DOHH2 (cell line): ENCODE results near the gene UBXN11.

Experiments
- H3F3A ChIP-seq: fragments of 200-600 bp; sonication (generic), shearing (Covaris generic); 2 replicates; pipeline ENCODE4 v1.6.0; 2016; ENCODE audit warnings: antibody characterized with exemption, mild to moderate bottlenecking; ENCODE audit not compliant: control insufficient read depth, insufficient read depth
- H3K27ac ChIP-seq: fragments of 200-600 bp; sonication (generic); 2 replicates; pipeline ENCODE4 v1.5.1; 2014; ENCODE audit warnings: low read depth, mild to moderate bottlenecking, low read length, moderate library complexity
- H3K27me3 ChIP-seq: fragments of 200-600 bp; sonication (generic); 2 replicates; pipeline ENCODE4 v1.6.1; 2014; ENCODE audit warnings: mild to moderate bottlenecking, low read length, mixed read lengths; ENCODE audit not compliant: control insufficient read depth
- H3K36me3 ChIP-seq: fragments of 200-600 bp; sonication (generic); 2 replicates; pipeline ENCODE4 v1.6.1; 2014; ENCODE audit warnings: mild to moderate bottlenecking, low read length, moderate library complexity, mixed read lengths; ENCODE audit not compliant: control insufficient read depth
- H3K4me1 ChIP-seq: fragments of 200-600 bp; sonication (generic); 2 replicates; pipeline ENCODE4 v1.6.1; 2014; ENCODE audit warnings: mild to moderate bottlenecking, low read length, mixed read lengths; ENCODE audit not compliant: control insufficient read depth
- H3K4me2 ChIP-seq: fragments of 200-600 bp; sonication (generic); 2 replicates; pipeline ENCODE4 v1.6.0; 2014; ENCODE audit warnings: mild to moderate bottlenecking, low read length, moderate library complexity
- H3K4me3 ChIP-seq: fragments of 200-600 bp; sonication (generic); 2 replicates; pipeline ENCODE4 v1.5.1; 2014; ENCODE audit warnings: mild to moderate bottlenecking, low read length, mixed read lengths
- H3K79me2 ChIP-seq: fragments of 200-600 bp; sonication (generic); 2 replicates; pipeline ENCODE4 v1.6.1; 2014; ENCODE audit warnings: mild to moderate bottlenecking, low read length, mixed read lengths; ENCODE audit not compliant: control insufficient read depth
- H3K9me2 ChIP-seq: fragments of 200-600 bp; sonication (generic); replicated peaks from 2 replicates; pipeline ENCODE4 v1.6.1; 2014; ENCODE audit warnings: mild to moderate bottlenecking, low read length, mixed read lengths; ENCODE audit not compliant: control insufficient read depth
- H3K9me3 ChIP-seq: fragments of 200-600 bp; sonication (generic); 2 replicates; pipeline ENCODE4 v1.6.1; 2014; ENCODE audit warnings: antibody characterized with exemption, low read length, mixed read lengths; ENCODE audit not compliant: control insufficient read depth, insufficient read depth
- H4K20me1 ChIP-seq: fragments of 200-600 bp; sonication (generic); 2 replicates; pipeline ENCODE4 v1.6.0; 2014; ENCODE audit warnings: low read depth, mild to moderate bottlenecking, antibody characterized with exemption, low read length, moderate library complexity; ENCODE audit not compliant: control insufficient read depth, insufficient read depth
- EZH2phosphoT487 ChIP-seq: fragments of 200-600 bp; sonication (generic); IDR thresholded peaks from 2 replicates; pipeline ENCODE4 v1.6.1; 2017; ENCODE audit warnings: borderline replicate concordance, mild to moderate bottlenecking, antibody characterized with exemption, low read length, moderate library complexity, mixed read lengths
- TF ChIP-seq, protein P1 (sequence below): fragments of 200-600 bp; sonication (generic); IDR thresholded peaks from one replicate; pipeline ENCODE4 v1.5.1; 2014; ENCODE audit warnings: antibody characterized with exemption, mild to moderate bottlenecking, low read depth, low read length; ENCODE audit not compliant: poor library complexity, severe bottlenecking

UBXN11 gene

DNA sequence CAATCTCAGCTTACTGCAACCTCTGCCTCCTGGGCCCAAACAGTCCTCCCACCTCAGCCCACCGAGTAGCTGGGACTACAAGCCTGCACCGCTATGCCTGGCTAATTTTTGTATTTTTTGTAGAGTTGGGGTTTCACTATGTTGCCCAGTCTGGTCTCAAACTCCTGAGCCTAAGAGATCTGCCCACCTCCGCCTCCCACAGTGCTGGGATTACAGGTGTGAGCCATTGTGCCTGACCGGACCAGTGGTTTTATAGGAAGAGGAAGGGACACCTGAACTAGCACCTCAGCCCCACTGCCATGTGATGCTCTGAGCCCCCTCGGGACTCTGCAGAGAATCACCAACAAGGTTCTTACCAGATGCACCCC, 43.4 kb upstream of the UBXN11 start:
- Histone ChIP-seq H3K27ac (no peak overlapping the region), H3F3A (no peaks in the 10 kb centered on the region), H3K4me1 (no peaks in the 10 kb centered on the region), H3K36me3 (no peaks in the 10 kb centered on the region), H3K79me2 (no peaks in the 10 kb centered on the region), H3K27me3 (no peaks in the 10 kb centered on the region), H3K4me3 (no peak overlapping the region), H3K9me2 (no peaks in the 10 kb centered on the region), H3K9me3 (no peaks in the 10 kb centered on the region), H3K4me2 (no peak overlapping the region), H4K20me1 (no peaks in the 10 kb centered on the region)
- TF ChIP-seq, protein P1, sequence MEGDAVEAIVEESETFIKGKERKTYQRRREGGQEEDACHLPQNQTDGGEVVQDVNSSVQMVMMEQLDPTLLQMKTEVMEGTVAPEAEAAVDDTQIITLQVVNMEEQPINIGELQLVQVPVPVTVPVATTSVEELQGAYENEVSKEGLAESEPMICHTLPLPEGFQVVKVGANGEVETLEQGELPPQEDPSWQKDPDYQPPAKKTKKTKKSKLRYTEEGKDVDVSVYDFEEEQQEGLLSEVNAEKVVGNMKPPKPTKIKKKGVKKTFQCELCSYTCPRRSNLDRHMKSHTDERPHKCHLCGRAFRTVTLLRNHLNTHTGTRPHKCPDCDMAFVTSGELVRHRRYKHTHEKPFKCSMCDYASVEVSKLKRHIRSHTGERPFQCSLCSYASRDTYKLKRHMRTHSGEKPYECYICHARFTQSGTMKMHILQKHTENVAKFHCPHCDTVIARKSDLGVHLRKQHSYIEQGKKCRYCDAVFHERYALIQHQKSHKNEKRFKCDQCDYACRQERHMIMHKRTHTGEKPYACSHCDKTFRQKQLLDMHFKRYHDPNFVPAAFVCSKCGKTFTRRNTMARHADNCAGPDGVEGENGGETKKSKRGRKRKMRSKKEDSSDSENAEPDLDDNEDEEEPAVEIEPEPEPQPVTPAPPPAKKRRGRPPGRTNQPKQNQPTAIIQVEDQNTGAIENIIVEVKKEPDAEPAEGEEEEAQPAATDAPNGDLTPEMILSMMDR = no peak
- TF ChIP-seq EZH2phosphoT487 = no peak

DNA sequence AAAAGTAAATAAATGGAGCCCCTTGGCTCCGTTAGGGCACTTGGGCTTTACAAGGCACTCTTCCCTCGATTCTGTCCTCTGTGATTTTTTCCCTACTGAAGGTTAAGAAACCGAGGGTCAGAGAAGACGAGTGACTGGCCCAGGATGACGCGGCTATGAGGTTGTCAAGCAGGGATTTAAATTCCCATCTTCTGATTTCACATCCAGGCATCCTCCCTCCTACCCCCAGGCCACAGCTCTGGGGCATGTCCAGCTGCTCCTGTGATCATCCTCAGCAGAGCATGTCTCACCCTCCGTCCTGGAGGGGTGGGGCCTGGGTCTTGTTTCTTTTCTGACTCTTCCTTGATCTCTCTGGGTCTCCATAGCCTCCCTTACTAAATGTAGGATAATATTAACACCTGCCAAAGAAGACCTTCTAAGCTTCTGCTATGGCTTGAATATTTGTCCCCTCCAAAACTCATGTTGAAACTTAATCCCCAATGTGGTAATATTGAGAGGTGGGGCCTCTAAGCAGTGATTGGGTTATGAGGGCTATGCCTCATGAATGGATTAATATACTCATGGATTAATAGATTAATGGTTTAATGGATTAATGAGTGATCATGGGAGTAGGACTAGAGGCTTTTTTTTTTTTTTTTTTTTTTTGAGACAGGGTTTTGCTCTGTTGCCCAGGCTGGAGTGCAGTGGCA, 42.9 kb upstream of the UBXN11 start:
- Histone ChIP-seq H3F3A (no peaks in the 10 kb centered on the region), H3K36me3 (no peaks in the 10 kb centered on the region), H3K9me3 (no peaks in the 10 kb centered on the region), H3K79me2 (no peaks in the 10 kb centered on the region), H4K20me1 (no peaks in the 10 kb centered on the region), H3K27me3 (no peaks in the 10 kb centered on the region), H3K4me1 (no peaks in the 10 kb centered on the region), H3K4me3 (no peak overlapping the region), H3K9me2 (no peaks in the 10 kb centered on the region), H3K27ac (no peak overlapping the region), H3K4me2 (no peak overlapping the region)
- no peak for TF ChIP-seq EZH2phosphoT487
- TF ChIP-seq, protein P1 = no peak

DNA sequence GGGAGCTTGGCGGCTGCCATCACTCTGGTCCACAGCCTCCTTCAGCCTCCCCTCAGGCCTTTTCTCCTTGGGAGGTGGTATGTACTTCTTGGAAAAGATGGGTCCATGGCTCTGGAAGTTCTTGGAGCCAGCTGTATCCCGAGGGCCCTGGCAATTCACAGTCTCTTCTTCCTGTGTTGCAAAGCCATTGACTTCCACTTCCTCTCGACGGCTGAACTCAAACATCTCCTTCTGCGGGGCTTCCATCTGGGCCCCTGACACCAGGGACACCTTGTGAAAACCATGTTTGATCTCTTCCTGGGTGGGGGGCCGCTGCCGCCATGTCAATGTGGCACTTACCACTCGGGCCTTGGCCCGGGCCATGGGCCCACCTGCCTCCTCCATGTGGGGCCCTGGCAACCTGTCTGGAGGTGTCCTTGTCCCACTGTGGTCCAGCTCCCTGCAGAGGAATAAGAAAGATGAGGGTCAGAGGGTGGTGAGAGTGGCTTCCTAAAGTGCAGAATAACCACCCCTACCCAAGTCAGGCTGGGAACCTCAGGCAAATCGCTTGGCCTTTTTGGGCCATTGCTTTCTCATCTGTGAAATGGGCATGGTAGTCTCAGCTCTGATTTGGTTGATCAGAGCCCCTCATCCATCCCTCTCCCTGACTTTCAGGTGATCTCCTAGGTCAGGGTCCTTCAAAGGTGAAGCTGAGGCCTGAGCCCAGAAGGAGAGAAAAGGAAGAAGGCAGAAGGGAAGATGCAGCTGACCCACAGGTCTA, 40.0 kb upstream of the UBXN11 start:
- H3K9me3 ChIP-seq = no peaks in the 10 kb centered on the region
- peaks cover 6% of the 10 kb centered on the region for H3K27me3 ChIP-seq
- H4K20me1 ChIP-seq = no peaks in the 10 kb centered on the region
- no peaks in the 10 kb centered on the region for H3K4me1 ChIP-seq
- H3K36me3 ChIP-seq = no peaks in the 10 kb centered on the region
- TF ChIP-seq, protein P1 = no peak
- TF ChIP-seq EZH2phosphoT487 = no peak
- H3F3A ChIP-seq = no peaks in the 10 kb centered on the region
- no peak overlapping the region for H3K4me2 ChIP-seq
- no peak overlapping the region for H3K27ac ChIP-seq
- no peaks in the 10 kb centered on the region for H3K9me2 ChIP-seq
- no peaks in the 10 kb centered on the region for H3K79me2 ChIP-seq
- H3K4me3 ChIP-seq = no peak overlapping the region
